ENCODE results near the gene DDX23.
A peak's percentile ranks its signal among the peaks of the same experiment; 100 is the strongest.

The DDX23 gene

DNA sequence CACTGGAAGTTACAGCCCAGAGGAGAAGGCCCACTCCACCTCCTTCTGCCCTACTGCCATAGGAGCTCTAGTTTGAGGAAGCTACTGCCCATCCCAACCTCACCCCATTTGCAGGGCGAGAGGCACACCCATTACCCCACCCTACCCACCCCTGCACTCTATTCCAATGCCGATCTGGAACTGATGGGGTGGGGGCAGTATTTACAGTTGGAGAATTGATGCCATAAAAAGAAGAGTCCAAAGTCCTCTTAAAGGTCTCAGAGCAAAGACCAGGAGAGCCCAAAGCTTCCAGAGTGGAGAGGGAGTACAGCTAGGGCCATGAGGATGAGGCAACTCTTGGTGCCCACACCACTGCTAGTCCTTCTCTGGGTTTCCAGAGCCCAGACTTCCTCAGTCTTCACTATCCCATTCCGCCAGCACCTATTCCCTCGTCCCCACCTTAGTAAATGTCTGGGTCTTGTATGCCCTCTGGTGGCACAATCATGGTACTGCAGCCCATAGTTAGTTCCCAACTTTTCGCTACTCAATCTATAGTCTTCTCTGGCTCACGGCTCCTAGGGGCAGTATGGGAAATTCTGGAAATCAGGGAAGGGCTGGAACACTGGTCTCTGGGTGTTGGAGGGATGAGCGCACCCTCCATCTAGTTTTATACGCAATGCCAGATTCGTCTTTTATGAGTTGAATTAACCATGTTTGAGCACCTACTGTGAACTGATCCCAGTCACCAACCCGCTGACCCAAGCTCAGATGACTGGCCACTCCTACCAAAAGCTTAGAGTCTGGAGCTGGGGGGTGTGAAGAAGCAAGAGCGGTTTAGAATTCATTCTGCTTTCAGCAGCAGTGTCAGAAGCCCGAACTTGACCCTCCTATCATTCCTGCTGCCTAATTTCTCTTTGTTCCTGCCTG is 56.2 kb downstream of the DDX23 start:
- DNase-seq (ENCODE audit: low read depth): peak; percentile 85

DNA sequence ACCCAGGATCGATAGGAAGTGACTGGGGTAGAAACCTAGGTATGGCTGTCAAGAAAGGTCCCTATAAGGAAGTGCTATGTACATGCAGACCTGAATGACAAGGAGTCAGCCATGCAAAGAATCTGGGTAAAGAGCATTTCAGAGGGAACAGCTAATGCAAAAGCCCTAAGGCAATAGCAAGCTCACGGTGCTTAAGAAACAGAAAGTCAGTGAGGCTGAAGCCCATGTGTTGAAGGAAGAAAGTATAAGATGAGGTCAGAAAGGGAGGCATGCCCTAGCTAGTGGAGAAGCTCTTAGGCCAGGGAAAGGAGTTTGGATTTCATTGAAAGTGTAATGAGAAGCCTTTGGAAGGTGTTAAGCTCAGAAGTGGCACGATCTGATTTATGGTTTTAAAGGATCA is 57.1 kb downstream of the DDX23 start:
- DNase-seq (ENCODE audit: low read depth): peak; percentile 92

DNA sequence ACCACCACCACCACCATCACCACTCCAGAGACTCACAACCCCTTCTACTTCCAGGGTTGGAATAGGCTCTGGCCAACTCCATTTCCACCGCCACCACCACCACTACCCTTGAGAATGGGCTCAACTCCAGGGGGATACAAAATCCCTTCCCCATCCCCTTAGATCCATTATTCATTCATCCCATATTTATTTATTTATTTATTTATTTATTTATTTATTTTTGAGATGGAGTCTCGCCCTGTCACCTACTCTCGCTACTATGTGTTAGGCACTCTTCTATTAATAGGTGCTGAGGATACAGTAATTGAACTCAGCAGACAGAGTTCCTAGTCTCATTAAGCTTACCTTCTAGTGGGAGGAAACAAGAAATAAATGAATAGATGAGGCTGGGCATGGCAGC is 58.3 kb downstream of the DDX23 start:
- no peak for DNase-seq (ENCODE audit: low read depth)

GRCh38 chr12:48789858-48790326 is 62.1 kb downstream of the DDX23 start:
- no peak for DNase-seq (ENCODE audit: low read depth)

- DNase-seq (ENCODE audit: low read depth): peak; percentile 80
Observed at GRCh38 chr12:48788854-48789775, 62.8 kb downstream of the DDX23 start, which contains the start of gene ADCY6. Gene ADCY6, minus strand, starts transcription at chr12:48789089. Its CDS starts 5,655 bp downstream, at chr12:48783434.

DNA sequence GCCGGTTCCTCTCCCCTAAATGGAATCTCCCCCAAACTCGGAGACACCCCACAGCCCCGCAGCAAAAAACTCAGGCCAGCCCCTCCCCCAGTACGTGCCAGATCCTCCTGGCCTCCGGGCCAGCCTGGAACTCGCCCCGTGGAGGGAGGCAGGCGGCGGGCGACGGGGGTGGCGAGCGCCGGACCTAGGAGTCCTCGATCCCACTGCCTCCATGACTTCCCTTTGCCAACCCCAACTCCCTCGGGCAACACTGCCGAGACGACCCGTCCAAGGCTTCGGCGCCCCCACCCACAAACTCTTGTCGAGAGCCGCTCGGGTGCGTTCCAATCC is 63.5 kb downstream of the DDX23 start:
- DNase-seq (ENCODE audit: low read depth): no peak

- peak; percentile 24 for DNase-seq (ENCODE audit: low read depth)
Observed at GRCh38 chr12:48787791-48788523, 64.0 kb downstream of the DDX23 start.

- DNase-seq (ENCODE audit: low read depth): peak; percentile 22
Observed at GRCh38 chr12:48786591-48787544, 65.1 kb downstream of the DDX23 start.

DNA sequence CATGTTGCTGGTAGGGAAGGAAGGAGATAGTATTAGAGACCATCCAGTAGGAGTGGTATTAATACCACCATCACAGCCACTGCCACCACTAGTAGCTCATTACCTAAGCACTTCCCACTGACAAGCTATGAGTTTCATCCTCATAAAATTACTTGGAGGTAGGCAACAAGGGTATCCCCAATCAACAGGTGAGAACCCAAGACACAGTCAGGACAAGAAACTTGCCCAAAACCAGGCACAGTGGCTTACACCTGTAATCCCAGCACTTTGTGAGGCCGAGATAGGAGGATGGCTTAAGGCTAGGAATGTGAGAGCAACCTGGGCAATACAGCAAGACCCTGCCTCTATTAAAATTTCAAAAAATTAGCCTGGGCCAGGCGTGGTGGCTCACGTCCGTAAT is 68.5 kb downstream of the DDX23 start:
- no peak for DNase-seq (ENCODE audit: low read depth)

- no peak for DNase-seq (ENCODE audit: low read depth)
Observed at GRCh38 chr12:48782457-48783395, 69.2 kb downstream of the DDX23 start.

DNA sequence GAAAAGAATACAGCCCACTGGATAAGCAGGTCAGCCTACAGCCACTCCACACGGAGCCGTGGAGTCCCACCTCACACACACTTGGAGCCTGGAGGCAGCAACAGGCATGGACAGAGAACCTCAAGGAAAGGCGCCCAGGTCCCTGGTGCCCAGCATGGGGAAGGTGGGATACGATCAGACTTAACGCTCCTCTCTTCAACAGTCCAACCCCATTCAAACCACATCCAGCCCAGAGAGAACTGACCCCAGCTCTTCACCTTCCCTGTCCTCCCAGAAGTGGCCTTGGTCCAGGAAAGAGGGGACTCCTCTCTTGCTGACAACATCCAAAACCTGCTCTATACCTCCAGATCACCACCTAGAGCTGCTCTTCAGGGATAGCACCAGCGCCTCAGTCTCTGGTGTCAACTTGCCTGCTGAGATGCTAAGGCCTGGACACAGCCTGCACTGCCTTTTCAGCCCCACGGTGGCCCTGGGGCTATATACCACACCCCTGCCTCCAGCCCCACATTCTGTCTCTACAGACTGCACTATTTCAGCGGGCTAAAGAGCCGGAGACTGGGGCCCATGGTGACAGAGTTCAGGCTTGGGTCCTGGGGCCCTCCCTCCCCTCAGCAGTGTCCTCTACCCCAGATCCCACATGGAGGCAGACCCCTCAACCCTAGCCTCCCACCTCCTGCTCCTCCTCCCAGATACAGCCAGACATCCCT is 70.1 kb downstream of the DDX23 start:
- DNase-seq (ENCODE audit: low read depth): no peak

GRCh38 chr12:48780381-48781025 is 71.5 kb downstream of the DDX23 start:
- DNase-seq (ENCODE audit: low read depth): no peak

- DNase-seq (ENCODE audit: low read depth): peak; percentile 94
Observed at GRCh38 chr12:48779869-48780268, 72.1 kb downstream of the DDX23 start.
